Neural cell (in vitro differentiated cells): ENCODE data around the gene TMEM53.

Source experiments
- EP300 ChIP-seq: fragments of 450-650 bp; conservative IDR thresholded peaks from 2 replicates; pipeline ENCODE4 v1.6.1; 2014; ENCODE audit warnings: antibody characterized with exemption, mild to moderate bottlenecking, moderate library complexity; ENCODE audit not compliant: poor library complexity, severe bottlenecking
- EZH2 ChIP-seq: fragments of 200-600, 300-800 bp; shearing (Covaris generic), sonication (generic); IDR thresholded peaks from 2 replicates; pipeline ENCODE4 v1.6.1; 2014; ENCODE audit warnings: antibody characterized with exemption, low read length, borderline replicate concordance, mild to moderate bottlenecking; ENCODE audit not compliant: insufficient read depth, poor library complexity, severe bottlenecking
- POLR2AphosphoS5 ChIP-seq: IDR thresholded peaks from 2 replicates; pipeline ENCODE4 v1.6.1; 2012
- TAF1 ChIP-seq: IDR thresholded peaks from 2 replicates; pipeline ENCODE4 v1.6.1; 2012; ENCODE audit warnings: low read depth
- TF ChIP-seq, protein P1 (sequence below): fragments of 450-650 bp; IDR thresholded peaks from 2 replicates; pipeline ENCODE4 v1.5.1; 2014; ENCODE audit warnings: antibody characterized with exemption, mild to moderate bottlenecking, moderate library complexity; ENCODE audit not compliant: poor library complexity, severe bottlenecking

DNA sequence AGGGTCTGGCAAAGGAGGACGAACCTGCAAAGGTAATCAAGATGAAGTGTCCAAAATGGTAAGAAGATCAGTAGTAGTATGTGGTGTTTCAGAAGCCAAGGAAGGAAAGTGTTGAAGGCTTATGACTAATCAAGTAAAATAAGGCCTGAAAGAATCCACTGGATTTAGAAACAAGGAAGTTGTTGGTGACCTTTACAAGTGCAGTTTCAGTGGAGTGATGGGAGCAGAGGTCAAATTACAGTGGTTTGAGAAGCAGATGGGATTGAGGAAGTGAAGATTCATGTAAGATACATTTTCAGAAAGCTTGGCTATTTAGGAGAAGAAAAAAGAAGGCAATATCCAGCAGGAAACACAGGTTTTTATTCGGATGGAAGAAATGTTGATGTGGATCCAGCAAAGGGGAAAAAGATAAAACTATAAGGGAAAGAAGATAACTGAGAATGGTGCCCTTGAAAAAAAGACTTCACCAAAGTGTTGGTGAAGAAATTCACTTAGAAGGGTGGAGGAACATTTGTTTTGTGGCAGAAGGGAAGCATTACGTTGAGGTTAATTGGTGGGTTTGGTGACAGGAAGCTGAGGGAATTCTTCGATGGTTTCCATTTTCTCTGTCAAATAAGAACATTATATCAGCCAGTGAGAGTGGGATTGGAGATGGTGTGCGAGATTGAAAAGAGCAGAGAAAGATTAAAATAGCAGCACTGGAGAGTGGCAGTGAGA is 2.4 kb upstream of the TMEM53 start:
- TF ChIP-seq, protein P1, sequence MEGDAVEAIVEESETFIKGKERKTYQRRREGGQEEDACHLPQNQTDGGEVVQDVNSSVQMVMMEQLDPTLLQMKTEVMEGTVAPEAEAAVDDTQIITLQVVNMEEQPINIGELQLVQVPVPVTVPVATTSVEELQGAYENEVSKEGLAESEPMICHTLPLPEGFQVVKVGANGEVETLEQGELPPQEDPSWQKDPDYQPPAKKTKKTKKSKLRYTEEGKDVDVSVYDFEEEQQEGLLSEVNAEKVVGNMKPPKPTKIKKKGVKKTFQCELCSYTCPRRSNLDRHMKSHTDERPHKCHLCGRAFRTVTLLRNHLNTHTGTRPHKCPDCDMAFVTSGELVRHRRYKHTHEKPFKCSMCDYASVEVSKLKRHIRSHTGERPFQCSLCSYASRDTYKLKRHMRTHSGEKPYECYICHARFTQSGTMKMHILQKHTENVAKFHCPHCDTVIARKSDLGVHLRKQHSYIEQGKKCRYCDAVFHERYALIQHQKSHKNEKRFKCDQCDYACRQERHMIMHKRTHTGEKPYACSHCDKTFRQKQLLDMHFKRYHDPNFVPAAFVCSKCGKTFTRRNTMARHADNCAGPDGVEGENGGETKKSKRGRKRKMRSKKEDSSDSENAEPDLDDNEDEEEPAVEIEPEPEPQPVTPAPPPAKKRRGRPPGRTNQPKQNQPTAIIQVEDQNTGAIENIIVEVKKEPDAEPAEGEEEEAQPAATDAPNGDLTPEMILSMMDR, result no peak
- TF ChIP-seq EP300 (no peak), POLR2AphosphoS5 (no peak), EZH2 (no peak), TAF1 (no peak)
